ENCODE measurements around the gene TSEN34. TPM values are rescaled to one million over a fixed set of nuclear protein-coding genes. Genes with fewer than 3 reads are reported as not detected.
A peak's percentile ranks its signal among the peaks of the same experiment; 100 is the strongest.

TSEN34 gene
- total and polyA plus RNA-seq, 2 experiments from 2014 or later, result 36.6 to 53.4 TPM

- ATAC-seq, result peak; percentile 36
- Mint-ChIP-seq H3K27ac (peak within 1 kb of the TSS; percentile 100), H3K27me3 (ENCODE audit: insufficient read depth, low read depth, poor library complexity) (peaks cover 18% of the 10 kb centered on the region), H3K36me3 (ENCODE audit: low read depth) (peaks cover 42% of the 10 kb centered on the region), H3K4me3 (peak within 1 kb of the TSS; percentile 88), H3K4me1 (peaks cover 29% of the 10 kb centered on the region), H3K9me3 (no peaks in the 10 kb centered on the region; the same call in 2 of the 3 replicates)
- DNase-seq (ENCODE audit: low spot score), result no peak
- no peaks in the 10 kb centered on the region for H3K27me3 ChIP-seq (ENCODE audit: insufficient read depth)
- no peak within 1 kb of the TSS; the same call in 1 of the 2 replicates for H2AFZ ChIP-seq
- peaks cover 13% of the 10 kb centered on the region for H4K20me1 ChIP-seq (replicated peaks; ENCODE audit: insufficient read depth)
- peaks cover 47% of the 10 kb centered on the region for H3K79me2 ChIP-seq (replicated peaks; ENCODE audit: insufficient read depth)
- TF ChIP-seq EZH2phosphoT487 (IDR thresholded peaks at IDR 0.05; ENCODE audit: unreplicated experiment), result no peak
- TF ChIP-seq POLR2AphosphoS5 (IDR thresholded peaks at IDR 0.05; ENCODE audit: low read depth), result peak; percentile 82
- peak; percentile 10 to 48; a peak in 2 of 4 replicates for TF ChIP-seq CTCF (conservative IDR thresholded peaks at IDR 0.05; ENCODE audit: low read depth in 2 of 2)
- H3K9me2 ChIP-seq (ENCODE audit: insufficient read depth), result no peaks in the 10 kb centered on the region
- H3K4me1 ChIP-seq (ENCODE audit: insufficient read depth), result peaks cover 7% of the 10 kb centered on the region; the same call in 1 of the 2 replicates
- H3K4me3 ChIP-seq, result peak within 1 kb of the TSS; percentile 97
- peaks cover 14% of the 10 kb centered on the region for H3K36me3 ChIP-seq (ENCODE audit: insufficient read depth)
- H3K27ac ChIP-seq (ENCODE audit: low read depth), result peak within 1 kb of the TSS; percentile 94
- peak within 1 kb of the TSS; percentile 98 for H3K4me2 ChIP-seq
- peaks cover 11% of the 10 kb centered on the region; the same call in 1 of the 2 replicates for H3F3A ChIP-seq (replicated peaks; ENCODE audit: low read depth)
Measured at GRCh38 chr19:54189145-54189734, 1.9 kb upstream of the TSEN34 start, which contains the start of gene MBOAT7. MBOAT7 (minus strand) TSS chr19:54189580; CDS start chr19:54188508, 1,072 bp downstream.

- Mint-ChIP-seq H3K9me3 (no peaks in the 10 kb centered on the region; the same call in 2 of the 3 replicates), H3K4me1 (peaks cover 29% of the 10 kb centered on the region), H3K27ac (peak overlapping the region; percentile 100), H3K36me3 (ENCODE audit: low read depth) (peaks cover 48% of the 10 kb centered on the region), H3K27me3 (ENCODE audit: insufficient read depth, low read depth, poor library complexity) (peaks cover 18% of the 10 kb centered on the region), H3K4me3 (peak overlapping the region; percentile 88)
- H3K79me2 ChIP-seq (replicated peaks; ENCODE audit: insufficient read depth), result peaks cover 47% of the 10 kb centered on the region
- H4K20me1 ChIP-seq (replicated peaks; ENCODE audit: insufficient read depth), result peaks cover 13% of the 10 kb centered on the region
- DNase-seq (ENCODE audit: low spot score) (peak; percentile 100), ATAC-seq (peak; percentile 57)
- no peaks in the 10 kb centered on the region for H3K27me3 ChIP-seq (ENCODE audit: insufficient read depth)
- no peak overlapping the region for H2AFZ ChIP-seq
- peak overlapping the region; percentile 98; the same call in 1 of the 2 replicates for H3K4me2 ChIP-seq
- peaks cover 7% of the 10 kb centered on the region; the same call in 1 of the 2 replicates for H3K4me1 ChIP-seq (ENCODE audit: insufficient read depth)
- H3K27ac ChIP-seq (ENCODE audit: low read depth), result peak overlapping the region; percentile 94
- H3K4me3 ChIP-seq, result peak overlapping the region; percentile 97
- H3K36me3 ChIP-seq (ENCODE audit: insufficient read depth), result peaks cover 18% of the 10 kb centered on the region
- peaks cover 18% of the 10 kb centered on the region for H3F3A ChIP-seq (replicated peaks; ENCODE audit: low read depth)
- no peak for TF ChIP-seq NANOG (IDR thresholded peaks at IDR 0.05; ENCODE audit: borderline replicate concordance)
- TF ChIP-seq REST (IDR thresholded peaks at IDR 0.05; ENCODE audit: unreplicated experiment), result no peak
- peak; percentile 52 for TF ChIP-seq ETS1 (IDR thresholded peaks at IDR 0.05)
- TF ChIP-seq ZNF331 (CRISPR knock-in tag; IDR thresholded peaks at IDR 0.05; ENCODE audit: low read depth), result no peak
- no peak for TF ChIP-seq EZH2phosphoT487 (IDR thresholded peaks at IDR 0.05; ENCODE audit: unreplicated experiment)
- TF ChIP-seq STAT1 (IDR thresholded peaks at IDR 0.05; ENCODE audit: unreplicated experiment), result no peak
- TF ChIP-seq CREB1 (CRISPR knock-in tag; IDR thresholded peaks at IDR 0.05; ENCODE audit: low read depth), result peak; percentile 78
- peak; percentile 65 for TF ChIP-seq POLR2AphosphoS5 (IDR thresholded peaks at IDR 0.05; ENCODE audit: low read depth)
- TF ChIP-seq JUNB (IDR thresholded peaks at IDR 0.05; ENCODE audit: unreplicated experiment), result no peak
- H3K9me2 ChIP-seq (ENCODE audit: insufficient read depth), result no peaks in the 10 kb centered on the region
Measured at GRCh38 chr19:54189735-54190502, 1.2 kb upstream of the TSEN34 start.

All from GM23338 (cell line).